K562 (cell line): ENCODE measurements around the gene WEE1. TPM values are rescaled to one million over a fixed set of nuclear protein-coding genes. Genes with fewer than 3 reads are reported as not detected.

Source experiments
- CREM ChIP-seq: IDR thresholded peaks from 2 replicates; pipeline ENCODE4 v1.6.1; 2014; ENCODE audit warnings: antibody characterized with exemption, low read depth
- TEAD2 ChIP-seq: fragments of 450-650 bp; IDR thresholded peaks from 2 replicates; pipeline ENCODE4 v1.6.1; 2016; ENCODE audit warnings: missing genetic modification characterization, control low read depth, missing compliant biosample characterization
- ZBTB7A ChIP-seq: IDR thresholded peaks from 2 replicates; pipeline ENCODE4 v1.6.1; 2011; ENCODE audit warnings: low read depth, mild to moderate bottlenecking, low read length, moderate library complexity, borderline replicate concordance; ENCODE audit not compliant: control insufficient read depth
- ZC3H8 ChIP-seq: fragments of 450-650 bp; IDR thresholded peaks from 2 replicates; pipeline ENCODE4 v1.6.1; 2017
- ZNF778 ChIP-seq: fragments of 450-650 bp; formaldehyde crosslinking; IDR thresholded peaks from 2 replicates; pipeline ENCODE4 v1.4.0; 2020; ENCODE audit warnings: mild to moderate bottlenecking, moderate library complexity
- polyA plus RNA-seq, 8 experiments: library from polyadenylated mRNA; depleted of rRNA in 4 of 8; stranded (reverse) in 5 of 8; unstranded in 3 of 8; fragments of >200 nt; fragmentation: Nextera tagmentation in 2 of 8; fragmentation: Illumina TruSeq in 1 of 8; extraction: Ambion mirVana in 2 of 8; extraction: Trizol in 1 of 8; gene quantifications; 2 replicates each; pipeline versions ENCODE4 v1.2.1 to v1.2.3, GENCODE V29; 2011 to 2014; ENCODE audit warnings: inconsistent platforms in 1 of 8, missing spikeins in 1 of 8
- total RNA-seq, 7 experiments: library from RNA; depleted of rRNA in 6 of 7; stranded (reverse); fragments of >200 nt in 6 of 7; fragmentation: Illumina TruSeq in 2 of 7; extraction: Trizol in 2 of 7; gene quantifications; 2 replicates each; pipeline versions ENCODE4 v1.2.1 to v1.2.3, GENCODE V29; 2011 to 2021; ENCODE audit warnings: low replicate concordance in 1 of 7
- TF ChIP-seq, protein P1 (sequence below): sonication (generic); formaldehyde crosslinking; IDR thresholded peaks from 2 replicates; pipeline ENCODE4 v1.8.0; 2022; ENCODE audit warnings: mild to moderate bottlenecking, missing genetic modification reagents
- TF ChIP-seq, protein P2 (sequence below): fragments of 250-450 bp; sonication (Bioruptor Pico); IDR thresholded peaks from 2 replicates; pipeline ENCODE4 v1.8.0; 2021; ENCODE audit warnings: mild to moderate bottlenecking, moderate library complexity

WEE1 gene
- total and polyA plus RNA-seq, 9 of the 15 experiments (the other 6 are each of a cell fraction or from before 2014, with no cell fraction given), result 21.9 to 99.0 (median 67.4) TPM

DNA sequence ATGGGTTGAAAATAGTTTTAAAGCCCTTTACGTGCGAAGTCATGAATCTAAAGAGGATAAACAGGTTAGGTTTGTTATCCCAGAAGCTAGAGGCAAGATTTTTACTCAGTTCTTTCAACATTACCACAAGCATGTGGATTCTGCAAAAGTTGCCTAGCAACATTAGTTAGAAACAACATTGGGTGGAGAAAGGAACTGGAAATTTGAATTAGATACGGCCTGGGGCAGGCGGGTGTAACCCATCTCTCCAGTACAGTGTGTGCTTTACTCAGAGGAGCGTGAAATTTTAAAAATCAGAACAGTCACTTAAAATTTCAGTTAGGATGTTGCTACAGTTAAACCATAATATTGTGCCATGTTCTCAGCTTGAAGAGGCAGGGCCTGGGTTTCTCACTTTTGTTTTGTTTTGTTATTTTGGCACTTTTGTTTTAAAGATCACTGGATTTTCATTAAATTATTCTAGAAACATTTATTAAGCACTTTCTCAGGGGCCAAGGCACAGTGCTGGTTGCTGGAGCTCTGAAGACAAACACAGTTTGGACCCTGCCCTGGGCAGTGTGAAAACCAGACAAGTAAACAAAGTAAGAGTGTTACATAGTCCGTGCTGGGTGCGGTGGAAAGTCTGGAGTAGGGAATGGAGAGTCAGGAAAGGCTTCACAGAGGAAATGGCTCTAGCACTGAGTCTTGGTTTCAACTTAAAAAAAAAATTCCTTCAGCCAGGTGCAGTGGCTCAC is 4.4 kb upstream of the WEE1 start (continued):
- TF ChIP-seq, protein P1, sequence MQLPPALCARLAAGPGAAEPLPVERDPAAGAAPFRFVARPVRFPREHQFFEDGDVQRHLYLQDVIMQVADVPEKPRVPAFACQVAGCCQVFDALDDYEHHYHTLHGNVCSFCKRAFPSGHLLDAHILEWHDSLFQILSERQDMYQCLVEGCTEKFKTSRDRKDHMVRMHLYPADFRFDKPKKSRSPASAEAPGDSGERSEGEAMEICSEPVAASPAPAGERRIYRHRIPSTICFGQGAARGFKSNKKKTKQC (CRISPR knock-in tag), result no peak
- TF ChIP-seq CREM, result no peak
- no peak for TF ChIP-seq TEAD2 (tag)
- TF ChIP-seq, protein P2, sequence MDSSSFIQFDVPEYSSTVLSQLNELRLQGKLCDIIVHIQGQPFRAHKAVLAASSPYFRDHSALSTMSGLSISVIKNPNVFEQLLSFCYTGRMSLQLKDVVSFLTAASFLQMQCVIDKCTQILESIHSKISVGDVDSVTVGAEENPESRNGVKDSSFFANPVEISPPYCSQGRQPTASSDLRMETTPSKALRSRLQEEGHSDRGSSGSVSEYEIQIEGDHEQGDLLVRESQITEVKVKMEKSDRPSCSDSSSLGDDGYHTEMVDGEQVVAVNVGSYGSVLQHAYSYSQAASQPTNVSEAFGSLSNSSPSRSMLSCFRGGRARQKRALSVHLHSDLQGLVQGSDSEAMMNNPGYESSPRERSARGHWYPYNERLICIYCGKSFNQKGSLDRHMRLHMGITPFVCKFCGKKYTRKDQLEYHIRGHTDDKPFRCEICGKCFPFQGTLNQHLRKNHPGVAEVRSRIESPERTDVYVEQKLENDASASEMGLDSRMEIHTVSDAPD (CRISPR knock-in tag), result no peak
- no peak for TF ChIP-seq ZBTB7A
- TF ChIP-seq ZC3H8, result no peak
- no peak for TF ChIP-seq ZNF778 (CRISPR knock-in tag)
